Karpas-422 (cell line): ENCODE measurements around the gene SEMA4D. TPM values are rescaled to one million over a fixed set of nuclear protein-coding genes. Genes with fewer than 3 reads are reported as not detected.

Experiments used
- small RNA-seq: library from RNA; depleted of rRNA; stranded (forward); fragments of <200 nt; gene quantifications from one replicate; pipeline ENCODE3, GENCODE V24; 2014
- total RNA-seq: library from RNA; depleted of rRNA; stranded (reverse); fragments of >200 nt; shearing (Covaris generic); gene quantifications from 2 replicates; pipeline ENCODE4 v1.2.3, GENCODE V29; 2014; ENCODE audit warnings: low replicate concordance; rRNA removed

The SEMA4D gene
- total RNA-seq, 1 experiment from 2014 or later = 2.3 TPM

Small RNA genes lying within 50 kb of the gene (small RNA-seq; reads per million reads assigned to genes)
- not detected for gene MIR3153

Other genes starting within 250 kb of the SEMA4D start
- gene CKS2, start 186.9 kb downstream of the SEMA4D start, total RNA-seq = 150 and 319 TPM in 2 replicates
- 49.9 and 74.1 TPM in 2 replicates for gene SECISBP2, start 179.6 kb downstream of the SEMA4D start, total RNA-seq
- not detected in 2 replicates for gene GADD45G, start 106.9 kb upstream of the SEMA4D start, total RNA-seq